Endothelial cell of umbilical vein (primary cell): ENCODE measurements around the gene GALT. TPM values are rescaled to one million over a fixed set of nuclear protein-coding genes. Genes with fewer than 3 reads are reported as not detected.

Source experiments
- BruUV-seq: library from RNA; stranded (reverse); fragments of 400-500 nt; replicated peaks from 2 replicates; lab custom pipeline; 2021; lab: Mats Ljungman, UMichigan
- CTCF ChIA-PET: fragments of 300-600, 350-600 bp; sonication (Branson Sonifier 250); formaldehyde crosslinking; loops from one replicate; lab custom pipeline; 2021; ENCODE audit warnings: antibody characterized with exemption, inconsistent platforms; lab: Charles Lee
- POLR2A ChIA-PET: fragments of 300-600, 350-600 bp; sonication (Branson Sonifier 250); formaldehyde crosslinking; loops from one replicate; lab custom pipeline; 2021; ENCODE audit warnings: antibody characterized with exemption, inconsistent platforms; lab: Charles Lee
- DNase-seq: peaks from one replicate; pipeline ENCODE4 v3.0.0-alpha.2; 2011; ENCODE audit warnings: low read depth, low spot score
- FAIRE-seq: peaks from 2 replicates; lab custom pipeline; 2011; peaks lifted over from hg19 to GRCh38; lab: Jason Lieb, UNC
- H2AFZ ChIP-seq: 2 replicates; pipeline ENCODE4 v1.6.0; 2012; ENCODE audit warnings: low read depth, low read length, control low read depth, inconsistent platforms
- H3K27ac ChIP-seq: 2 replicates; pipeline ENCODE4 v1.5.1; 2011; ENCODE audit warnings: low read depth, mild to moderate bottlenecking, control low read depth, low read length, moderate library complexity; ENCODE audit not compliant: insufficient read depth
- H3K27me3 ChIP-seq, 2 experiments: 2 replicates each; pipeline versions ENCODE4 v1.6.0 to v1.6.1; 2011; ENCODE audit warnings: low read length in 2 of 2, mixed read lengths in 1 of 2; ENCODE audit not compliant: control insufficient read depth in 2 of 2, insufficient read depth in 2 of 2
- H3K36me3 ChIP-seq, 2 experiments: 2 replicates in 1 of 2; 3 replicates in 1 of 2; pipeline ENCODE4 v1.5.1; 2011; ENCODE audit warnings: low read length in 2 of 2, mild to moderate bottlenecking in 1 of 2, moderate library complexity in 1 of 2; ENCODE audit not compliant: control insufficient read depth in 2 of 2, insufficient read depth in 2 of 2; ENCODE audit errors: extremely low read depth in 1 of 2
- H3K4me1 ChIP-seq: 3 replicates; pipeline ENCODE4 v1.5.1; 2011; ENCODE audit warnings: mild to moderate bottlenecking, low read length; ENCODE audit not compliant: control insufficient read depth, insufficient read depth; ENCODE audit errors: extremely low read depth
- H3K4me2 ChIP-seq: 2 replicates; pipeline ENCODE4 v1.6.1; 2011; ENCODE audit warnings: low read length, control low read depth, mixed read lengths; ENCODE audit not compliant: insufficient read depth
- H3K4me3 ChIP-seq, 3 experiments: fragments of 200-600 bp in 1 of 3; sonication (generic), shearing (Covaris generic) in 1 of 3; replicated peaks in 1 of 3; 2 replicates each; pipeline ENCODE4 v1.5.1; 2011 to 2016; ENCODE audit warnings: control low read depth in 3 of 3, low read length in 3 of 3, mild to moderate bottlenecking in 2 of 3, inconsistent platforms in 1 of 3, low read depth in 1 of 3, moderate library complexity in 1 of 3; ENCODE audit not compliant: insufficient read depth in 1 of 3
- H3K79me2 ChIP-seq: 2 replicates; pipeline ENCODE4 v1.6.0; 2012; ENCODE audit warnings: low read length, inconsistent platforms; ENCODE audit not compliant: control insufficient read depth, insufficient read depth
- H3K9ac ChIP-seq: replicated peaks from 2 replicates; pipeline ENCODE3; 2011; ENCODE audit warnings: low read length, control low read depth; ENCODE audit not compliant: insufficient read depth; ENCODE audit errors: extremely low read depth
- H3K9me1 ChIP-seq: replicated peaks from 3 replicates; pipeline ENCODE4 v1.6.0; 2011; ENCODE audit warnings: mild to moderate bottlenecking, low read length; ENCODE audit not compliant: control insufficient read depth, insufficient read depth; ENCODE audit errors: extremely low read depth
- H3K9me3 ChIP-seq: replicated peaks from 2 replicates; pipeline ENCODE4 v1.5.1; 2012; ENCODE audit warnings: low read length, inconsistent platforms; ENCODE audit not compliant: control insufficient read depth, insufficient read depth
- H4K20me1 ChIP-seq: replicated peaks from 2 replicates; pipeline ENCODE3; 2011; ENCODE audit warnings: mild to moderate bottlenecking, low read length; ENCODE audit not compliant: control insufficient read depth, insufficient read depth; ENCODE audit errors: extremely low read depth
- EZH2 ChIP-seq: IDR thresholded peaks from 2 replicates; pipeline ENCODE4 v1.6.1; 2012; ENCODE audit warnings: borderline replicate concordance, low read depth, mild to moderate bottlenecking, moderate library complexity, low read length, inconsistent platforms; ENCODE audit not compliant: severe bottlenecking
- FOS ChIP-seq: IDR thresholded peaks from 2 replicates; pipeline ENCODE4 v1.6.1; 2011; ENCODE audit warnings: mild to moderate bottlenecking, low read length, moderate library complexity, borderline replicate concordance; ENCODE audit not compliant: insufficient read depth
- GATA2 ChIP-seq: IDR thresholded peaks from 2 replicates; pipeline ENCODE4 v1.7.0; 2011; ENCODE audit warnings: low read depth, mild to moderate bottlenecking, moderate library complexity, mixed read lengths, low read length; ENCODE audit not compliant: insufficient read length, insufficient read depth
- JUN ChIP-seq: IDR thresholded peaks from 2 replicates; pipeline ENCODE4 v1.6.1; 2011; ENCODE audit warnings: borderline replicate concordance, low read depth; ENCODE audit not compliant: insufficient read length, insufficient read depth
- MYC ChIP-seq: IDR thresholded peaks from one replicate; pipeline ENCODE4 v1.6.1; 2011; ENCODE audit warnings: mild to moderate bottlenecking, low read depth, low read length
- POLR2A ChIP-seq: IDR thresholded peaks from 2 replicates; pipeline ENCODE4 v1.6.1; 2012; ENCODE audit warnings: low read depth, mild to moderate bottlenecking, control low read depth, low read length
- POLR2AphosphoS5 ChIP-seq: IDR thresholded peaks from 2 replicates; pipeline ENCODE4 v1.6.1; 2012; ENCODE audit warnings: low read depth, mild to moderate bottlenecking, control low read depth, low read length, moderate library complexity; ENCODE audit not compliant: insufficient read depth
- dilution Hi-C: fragments of 300-500 bp; cut with MboI; formaldehyde crosslinking; loops from one replicate; pipeline ENCODE4 v1.15.0; 2019; ENCODE audit warnings: low sequenced_read_pairs; ENCODE audit not compliant: extremely low pct_ligation_motif_present
- intact Hi-C: fragments of 100-400 bp; cut with micrococcal nuclease; formaldehyde crosslinking; loops from one replicate; pipeline ENCODE4 v1.10.0; 2022
- polyA plus RNA-seq, 4 experiments: library from polyadenylated mRNA; depleted of rRNA in 3 of 4; stranded (reverse) in 3 of 4; unstranded in 1 of 4; fragments of >200 nt; gene quantifications; 2 replicates each; pipeline versions ENCODE4 v1.2.1 to v1.2.3, GENCODE V29; 2011 to 2012; ENCODE audit warnings: missing spikeins in 1 of 4
- total RNA-seq: library from RNA; stranded (reverse); gene quantifications from 2 replicates; pipeline ENCODE4 v1.2.3, GENCODE V29; 2021
- TF ChIP-seq, protein P1 (sequence below): IDR thresholded peaks from 2 replicates; pipeline ENCODE4 v1.6.1; 2011; ENCODE audit not compliant: insufficient read depth, insufficient read length
- TF ChIP-seq, protein P2 (sequence below), 2 donors: IDR thresholded peaks; 1 replicate in 1 of 2; 2 replicates in 1 of 2; pipeline ENCODE4 v1.5.1; 2011; ENCODE audit warnings: low read length in 2 of 2, mild to moderate bottlenecking in 2 of 2, moderate library complexity in 2 of 2, control low read depth in 1 of 2, inconsistent platforms in 1 of 2, low read depth in 1 of 2; ENCODE audit not compliant: insufficient read depth in 1 of 2; ENCODE audit errors: extremely low read depth in 1 of 2

GALT gene
- total and polyA plus RNA-seq, 2 donors (not counting 3 experiments of a cell fraction or from before 2014, with no cell fraction given): 36.6 to 58.5 TPM

DNA sequence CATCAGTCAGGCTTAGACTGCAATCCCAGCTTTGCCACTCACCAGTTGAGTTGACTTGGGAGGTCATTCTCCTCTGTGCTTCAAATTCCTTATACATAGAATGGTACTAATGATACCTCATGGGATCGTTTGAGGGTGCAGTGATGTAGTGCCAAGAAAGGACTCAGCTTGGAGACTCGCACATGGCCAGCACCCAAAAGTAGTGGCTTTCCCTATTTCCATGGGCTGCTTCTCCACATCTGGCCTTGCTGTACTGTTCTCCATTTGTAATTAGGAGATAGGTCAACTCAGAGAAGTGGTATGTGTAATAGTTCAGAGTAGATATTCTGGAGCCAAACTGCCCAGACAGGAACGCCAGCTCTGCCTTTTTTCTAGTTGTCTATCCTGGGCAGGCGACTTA is 39.1 kb downstream of the GALT start:
- H3K79me2 ChIP-seq: no peaks in the 10 kb centered on the region
- no peaks in the 10 kb centered on the region for H3K9me1 ChIP-seq
- H3K9me3 ChIP-seq: no peaks in the 10 kb centered on the region
- TF ChIP-seq POLR2AphosphoS5 (no peak), FOS (no peak), EZH2 (no peak), MYC (no peak), JUN (no peak), POLR2A (no peak), GATA2 (no peak)
- TF ChIP-seq, protein P1, sequence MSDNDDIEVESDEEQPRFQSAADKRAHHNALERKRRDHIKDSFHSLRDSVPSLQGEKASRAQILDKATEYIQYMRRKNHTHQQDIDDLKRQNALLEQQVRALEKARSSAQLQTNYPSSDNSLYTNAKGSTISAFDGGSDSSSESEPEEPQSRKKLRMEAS: no peak
- TF ChIP-seq, protein P2, sequence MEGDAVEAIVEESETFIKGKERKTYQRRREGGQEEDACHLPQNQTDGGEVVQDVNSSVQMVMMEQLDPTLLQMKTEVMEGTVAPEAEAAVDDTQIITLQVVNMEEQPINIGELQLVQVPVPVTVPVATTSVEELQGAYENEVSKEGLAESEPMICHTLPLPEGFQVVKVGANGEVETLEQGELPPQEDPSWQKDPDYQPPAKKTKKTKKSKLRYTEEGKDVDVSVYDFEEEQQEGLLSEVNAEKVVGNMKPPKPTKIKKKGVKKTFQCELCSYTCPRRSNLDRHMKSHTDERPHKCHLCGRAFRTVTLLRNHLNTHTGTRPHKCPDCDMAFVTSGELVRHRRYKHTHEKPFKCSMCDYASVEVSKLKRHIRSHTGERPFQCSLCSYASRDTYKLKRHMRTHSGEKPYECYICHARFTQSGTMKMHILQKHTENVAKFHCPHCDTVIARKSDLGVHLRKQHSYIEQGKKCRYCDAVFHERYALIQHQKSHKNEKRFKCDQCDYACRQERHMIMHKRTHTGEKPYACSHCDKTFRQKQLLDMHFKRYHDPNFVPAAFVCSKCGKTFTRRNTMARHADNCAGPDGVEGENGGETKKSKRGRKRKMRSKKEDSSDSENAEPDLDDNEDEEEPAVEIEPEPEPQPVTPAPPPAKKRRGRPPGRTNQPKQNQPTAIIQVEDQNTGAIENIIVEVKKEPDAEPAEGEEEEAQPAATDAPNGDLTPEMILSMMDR (IDR thresholded peaks at IDR 0.05; ENCODE audit: extremely low read depth in 1 of 2, insufficient read depth in 1 of 2, low read depth in 1 of 2, low read length in 2 of 2): no peak
- H3K4me1 ChIP-seq: no peaks in the 10 kb centered on the region
- ChIA-PET CTCF (interaction anchor here (1.8 to 3.5 kb wide), 2 partner anchors 15 to 17 kb away, joined by 7 to 17 read pairs; no protein-coding TSS in a partner anchor), POLR2A (no interaction called here)
- FAIRE-seq (no peak), DNase-seq (no peak)
- no TSS peak for BruUV-seq
- H3K36me3 ChIP-seq: no peaks in the 10 kb centered on the region
- peaks cover 4 to 5% of the 10 kb centered on the region in 2 experiments for H3K27me3 ChIP-seq
- intact Hi-C loops (no loop called here), dilution Hi-C loops (no loop called here)
- no peak overlapping the region for H3K9ac ChIP-seq
- H2AFZ ChIP-seq: no peak overlapping the region
- H4K20me1 ChIP-seq: no peaks in the 10 kb centered on the region
- H3K27ac ChIP-seq: no peak overlapping the region
- no peak overlapping the region for H3K4me2 ChIP-seq
- no peak overlapping the region for H3K4me3 ChIP-seq
